HL-60 (cell line): Measurements from ENCODE around the gene TACR2.

Source experiments
- DNase-seq, 2 experiments: peaks; one replicate each; pipeline ENCODE4 v3.0.0-alpha.2; 2010 to 2020; ENCODE audit warnings: low read depth in 1 of 2, low spot score in 1 of 2
- H3K27ac ChIP-seq: fragments of 250-450 bp; sonication (Bioruptor Pico); replicated peaks from 2 replicates; pipeline ENCODE4 v1.5.1; 2020; ENCODE audit warnings: mild to moderate bottlenecking, moderate library complexity
- H3K27me3 ChIP-seq: fragments of 250-450 bp; sonication (Bioruptor Pico); 2 replicates; pipeline ENCODE4 v1.5.1; 2021; ENCODE audit warnings: mild to moderate bottlenecking, moderate library complexity; ENCODE audit not compliant: insufficient read depth, poor library complexity, severe bottlenecking
- H3K4me3 ChIP-seq: replicated peaks from 2 replicates; pipeline ENCODE4 v1.5.1; 2011; ENCODE audit warnings: mild to moderate bottlenecking, control low read depth, low read length; ENCODE audit not compliant: insufficient read depth
- CTCF ChIP-seq: IDR thresholded peaks from one replicate; pipeline ENCODE4 v1.5.1; 2011; ENCODE audit warnings: low read length, control low read depth, inconsistent platforms; ENCODE audit not compliant: insufficient read depth
- GABPA ChIP-seq: IDR thresholded peaks from 2 replicates; pipeline ENCODE4 v1.6.1; 2012; ENCODE audit warnings: low read depth
- POLR2AphosphoS5 ChIP-seq: IDR thresholded peaks from 2 replicates; pipeline ENCODE4 v1.6.1; 2012; ENCODE audit warnings: low read depth
- SPI1 ChIP-seq: IDR thresholded peaks from 2 replicates; pipeline ENCODE4 v1.6.1; 2012; ENCODE audit warnings: low read depth, mild to moderate bottlenecking, borderline replicate concordance
- TF ChIP-seq, protein P1 (sequence below): IDR thresholded peaks from 2 replicates; pipeline ENCODE4 v1.6.1; 2012; ENCODE audit warnings: low read depth; ENCODE audit not compliant: insufficient replicate concordance

TACR2 gene

DNA sequence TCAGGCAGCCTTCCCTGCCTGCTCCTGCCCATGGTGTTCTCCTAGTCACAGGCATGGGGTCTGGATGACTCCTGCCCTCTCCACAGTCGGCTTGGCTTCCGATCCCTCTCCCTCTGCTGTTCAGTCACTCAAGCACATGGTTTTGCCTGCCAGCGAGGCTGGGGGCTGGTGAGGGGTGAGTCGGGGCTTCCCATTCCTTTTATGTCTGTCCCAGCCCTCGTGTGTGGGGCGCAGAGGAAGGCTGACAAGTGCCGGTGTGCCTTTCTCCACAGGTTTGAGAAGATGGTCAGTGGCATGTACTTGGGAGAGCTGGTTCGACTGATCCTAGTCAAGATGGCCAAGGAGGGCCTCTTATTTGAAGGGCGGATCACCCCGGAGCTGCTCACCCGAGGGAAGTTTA lies 40.1 kb downstream of the TACR2 start:
- no peaks in the 10 kb centered on the region for H3K27me3 ChIP-seq
- DNase-seq = no peak
- TF ChIP-seq SPI1 (no peak), GABPA (no peak), CTCF (no peak), POLR2AphosphoS5 (no peak)
- TF ChIP-seq, protein P1, sequence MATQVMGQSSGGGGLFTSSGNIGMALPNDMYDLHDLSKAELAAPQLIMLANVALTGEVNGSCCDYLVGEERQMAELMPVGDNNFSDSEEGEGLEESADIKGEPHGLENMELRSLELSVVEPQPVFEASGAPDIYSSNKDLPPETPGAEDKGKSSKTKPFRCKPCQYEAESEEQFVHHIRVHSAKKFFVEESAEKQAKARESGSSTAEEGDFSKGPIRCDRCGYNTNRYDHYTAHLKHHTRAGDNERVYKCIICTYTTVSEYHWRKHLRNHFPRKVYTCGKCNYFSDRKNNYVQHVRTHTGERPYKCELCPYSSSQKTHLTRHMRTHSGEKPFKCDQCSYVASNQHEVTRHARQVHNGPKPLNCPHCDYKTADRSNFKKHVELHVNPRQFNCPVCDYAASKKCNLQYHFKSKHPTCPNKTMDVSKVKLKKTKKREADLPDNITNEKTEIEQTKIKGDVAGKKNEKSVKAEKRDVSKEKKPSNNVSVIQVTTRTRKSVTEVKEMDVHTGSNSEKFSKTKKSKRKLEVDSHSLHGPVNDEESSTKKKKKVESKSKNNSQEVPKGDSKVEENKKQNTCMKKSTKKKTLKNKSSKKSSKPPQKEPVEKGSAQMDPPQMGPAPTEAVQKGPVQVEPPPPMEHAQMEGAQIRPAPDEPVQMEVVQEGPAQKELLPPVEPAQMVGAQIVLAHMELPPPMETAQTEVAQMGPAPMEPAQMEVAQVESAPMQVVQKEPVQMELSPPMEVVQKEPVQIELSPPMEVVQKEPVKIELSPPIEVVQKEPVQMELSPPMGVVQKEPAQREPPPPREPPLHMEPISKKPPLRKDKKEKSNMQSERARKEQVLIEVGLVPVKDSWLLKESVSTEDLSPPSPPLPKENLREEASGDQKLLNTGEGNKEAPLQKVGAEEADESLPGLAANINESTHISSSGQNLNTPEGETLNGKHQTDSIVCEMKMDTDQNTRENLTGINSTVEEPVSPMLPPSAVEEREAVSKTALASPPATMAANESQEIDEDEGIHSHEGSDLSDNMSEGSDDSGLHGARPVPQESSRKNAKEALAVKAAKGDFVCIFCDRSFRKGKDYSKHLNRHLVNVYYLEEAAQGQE = no peak
- H3K27ac ChIP-seq = no peak overlapping the region
- H3K4me3 ChIP-seq = no peak overlapping the region

DNA sequence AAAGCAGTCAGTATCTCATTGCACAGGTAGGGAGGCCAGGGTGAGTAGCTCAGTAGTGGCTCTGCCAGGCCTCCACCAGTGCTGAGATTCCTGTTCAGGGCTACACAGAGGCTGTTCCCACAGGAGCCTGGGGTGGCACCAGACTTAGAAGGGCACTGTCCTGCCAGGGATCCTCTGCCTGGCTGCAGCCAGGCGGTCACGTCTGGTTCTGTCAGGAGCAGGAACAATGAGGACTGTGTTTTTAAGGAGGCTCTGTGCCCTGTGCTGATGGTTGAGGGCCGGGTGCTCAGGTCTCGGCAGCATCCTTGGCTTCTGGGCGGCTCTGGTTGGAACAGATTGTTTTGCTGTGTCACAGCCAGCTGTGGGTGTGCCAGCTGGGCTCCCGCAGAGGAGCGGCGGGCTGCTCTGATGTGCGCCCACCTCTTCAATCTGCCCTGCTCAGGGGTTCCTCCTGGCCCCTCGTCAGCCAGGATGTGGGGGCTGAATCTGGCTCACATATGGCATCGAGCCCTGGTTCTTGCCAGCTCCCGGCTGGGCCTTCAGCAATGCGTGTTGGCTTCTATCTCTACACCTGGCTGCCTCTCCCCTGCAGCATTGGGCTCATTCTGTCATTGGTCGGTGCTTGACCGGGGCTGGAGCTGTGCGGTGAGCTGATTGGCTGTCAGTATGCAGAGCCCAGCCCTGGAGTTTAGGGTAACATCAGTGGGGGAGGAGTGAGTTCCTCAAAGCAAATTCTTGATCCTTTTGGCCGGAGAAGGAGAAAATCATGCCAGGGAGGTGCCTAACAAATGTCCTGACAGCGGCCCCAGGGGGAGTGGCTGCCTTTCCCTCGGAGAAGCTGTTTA lies 41.2 kb downstream of the TACR2 start:
- no peak for DNase-seq
- H3K27me3 ChIP-seq = no peaks in the 10 kb centered on the region
- TF ChIP-seq GABPA = no peak
- no peak for TF ChIP-seq CTCF
- TF ChIP-seq POLR2AphosphoS5 = no peak
- TF ChIP-seq, protein P1 = no peak
- TF ChIP-seq SPI1 = no peak
- H3K27ac ChIP-seq = no peak overlapping the region
- H3K4me3 ChIP-seq = no peak overlapping the region

DNA sequence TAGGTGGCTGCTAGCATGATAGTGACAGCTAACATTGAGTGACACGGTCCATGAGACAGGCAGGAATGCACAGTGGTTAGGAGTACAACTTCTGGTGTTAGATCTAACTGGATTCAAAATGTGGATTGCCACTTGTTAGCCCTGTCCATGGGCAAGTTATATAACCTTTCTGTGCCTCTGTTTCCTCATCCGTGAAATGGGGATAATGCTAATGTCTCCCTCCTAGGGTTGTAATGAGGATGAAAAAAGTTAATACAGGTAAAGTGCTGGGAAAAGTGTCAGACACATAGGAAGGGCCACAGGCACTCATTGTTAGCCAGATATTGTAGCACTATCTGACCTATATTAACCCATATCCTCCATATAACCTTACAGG lies 41.8 kb downstream of the TACR2 start:
- TF ChIP-seq, protein P1 = no peak
- TF ChIP-seq GABPA = no peak
- TF ChIP-seq CTCF = no peak
- no peak for TF ChIP-seq POLR2AphosphoS5
- no peak for TF ChIP-seq SPI1
- H3K4me3 ChIP-seq = no peak overlapping the region
- no peaks in the 10 kb centered on the region for H3K27me3 ChIP-seq
- DNase-seq = no peak
- H3K27ac ChIP-seq = no peak overlapping the region
